A673 (cell line): ENCODE results near the gene TCHP.

Experiments
- CTCF ChIP-seq: fragments of 300-800, 200-600 bp; sonication (generic); conservative IDR thresholded peaks from 2 replicates; pipeline ENCODE4 v1.5.1; 2017; ENCODE audit warnings: low read depth, mild to moderate bottlenecking, antibody characterized with exemption, low read length, moderate library complexity, mixed read lengths
- EZH2 ChIP-seq: fragments of 200-600 bp; sonication (generic); IDR thresholded peaks from 2 replicates; pipeline ENCODE4 v1.6.1; 2017; ENCODE audit warnings: borderline replicate concordance, low read depth, mild to moderate bottlenecking, mixed read lengths, antibody characterized with exemption, low read length; ENCODE audit not compliant: poor library complexity, severe bottlenecking

- TF ChIP-seq CTCF (no peak), EZH2 (no peak)
These were observed 66.5 kb downstream of the TCHP start for GRCh38 chr12:109966546-109966945.
